ENCODE measurements around the gene IL17D. TPM values are rescaled to one million over a fixed set of nuclear protein-coding genes. Genes with fewer than 3 reads are reported as not detected.

IL17D gene
- total RNA-seq, 2 experiments from 2014 or later, result 0.49 to 0.54 TPM

- Mint-ChIP-seq H3K36me3 (ENCODE audit: low read depth) (no peaks in the 10 kb centered on the region), H3K4me3 (no peak overlapping the region), H3K27ac (no peak overlapping the region), H3K9me3 (no peaks in the 10 kb centered on the region), H3K27me3 (peaks cover 24% of the 10 kb centered on the region), H3K4me1 (ENCODE audit: low read depth) (peaks cover 11% of the 10 kb centered on the region)
- ChIA-PET CTCF (no interaction called here), POLR2A (no interaction called here)
- TF ChIP-seq, protein P1, sequence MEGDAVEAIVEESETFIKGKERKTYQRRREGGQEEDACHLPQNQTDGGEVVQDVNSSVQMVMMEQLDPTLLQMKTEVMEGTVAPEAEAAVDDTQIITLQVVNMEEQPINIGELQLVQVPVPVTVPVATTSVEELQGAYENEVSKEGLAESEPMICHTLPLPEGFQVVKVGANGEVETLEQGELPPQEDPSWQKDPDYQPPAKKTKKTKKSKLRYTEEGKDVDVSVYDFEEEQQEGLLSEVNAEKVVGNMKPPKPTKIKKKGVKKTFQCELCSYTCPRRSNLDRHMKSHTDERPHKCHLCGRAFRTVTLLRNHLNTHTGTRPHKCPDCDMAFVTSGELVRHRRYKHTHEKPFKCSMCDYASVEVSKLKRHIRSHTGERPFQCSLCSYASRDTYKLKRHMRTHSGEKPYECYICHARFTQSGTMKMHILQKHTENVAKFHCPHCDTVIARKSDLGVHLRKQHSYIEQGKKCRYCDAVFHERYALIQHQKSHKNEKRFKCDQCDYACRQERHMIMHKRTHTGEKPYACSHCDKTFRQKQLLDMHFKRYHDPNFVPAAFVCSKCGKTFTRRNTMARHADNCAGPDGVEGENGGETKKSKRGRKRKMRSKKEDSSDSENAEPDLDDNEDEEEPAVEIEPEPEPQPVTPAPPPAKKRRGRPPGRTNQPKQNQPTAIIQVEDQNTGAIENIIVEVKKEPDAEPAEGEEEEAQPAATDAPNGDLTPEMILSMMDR (IDR thresholded peaks at IDR 0.05), result no peak
- ATAC-seq (no peak), DNase-seq (no peak)
- intact Hi-C loops (cut with micrococcal nuclease), result no loop called here
Observed at GRCh38 chr13:20700288-20700687, 3.2 kb upstream of the IL17D start.

DNA sequence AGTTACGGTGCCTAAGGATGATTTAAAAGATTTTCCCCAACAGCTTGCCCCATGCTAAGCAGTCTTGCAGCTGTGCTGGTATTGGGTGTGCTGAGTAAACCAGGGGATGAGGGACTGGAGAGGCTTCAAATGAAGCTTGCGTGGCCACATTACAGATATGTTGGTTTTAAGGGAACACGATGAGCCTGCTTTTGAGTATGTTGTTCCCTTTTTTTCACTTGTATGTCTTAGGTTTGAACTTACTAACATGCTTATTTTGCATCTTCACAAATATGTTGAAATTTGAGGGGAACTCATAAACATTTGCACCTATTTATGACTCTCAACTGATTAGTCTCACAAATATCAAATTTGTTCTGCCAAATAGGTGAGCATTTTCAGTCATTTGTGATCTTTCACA, 2.0 kb upstream of the IL17D start:
- Mint-ChIP-seq H3K36me3 (ENCODE audit: low read depth) (no peaks in the 10 kb centered on the region), H3K9me3 (no peaks in the 10 kb centered on the region), H3K4me1 (ENCODE audit: low read depth) (peaks cover 11% of the 10 kb centered on the region), H3K4me3 (no peak overlapping the region), H3K27ac (no peak overlapping the region), H3K27me3 (peaks cover 19% of the 10 kb centered on the region)
- no peak for DNase-seq
- intact Hi-C loops (cut with micrococcal nuclease), result no loop called here
- ChIA-PET POLR2A (interaction anchor here (0.9 to 1.7 kb wide), 3 partner anchors 20 to 475 kb away, joined by 3 to 5 read pairs (median 4); partner anchors contain the start of genes MRPL57 and SKA3), CTCF (interaction anchor here (1.6 to 3.2 kb wide), 3 partner anchors 127 to 223 kb away, joined by 8 to 11 read pairs (median 8); no protein-coding TSS in a partner anchor)
- no peak for ATAC-seq
- TF ChIP-seq, protein P1 (IDR thresholded peaks at IDR 0.05), result no peak

DNA sequence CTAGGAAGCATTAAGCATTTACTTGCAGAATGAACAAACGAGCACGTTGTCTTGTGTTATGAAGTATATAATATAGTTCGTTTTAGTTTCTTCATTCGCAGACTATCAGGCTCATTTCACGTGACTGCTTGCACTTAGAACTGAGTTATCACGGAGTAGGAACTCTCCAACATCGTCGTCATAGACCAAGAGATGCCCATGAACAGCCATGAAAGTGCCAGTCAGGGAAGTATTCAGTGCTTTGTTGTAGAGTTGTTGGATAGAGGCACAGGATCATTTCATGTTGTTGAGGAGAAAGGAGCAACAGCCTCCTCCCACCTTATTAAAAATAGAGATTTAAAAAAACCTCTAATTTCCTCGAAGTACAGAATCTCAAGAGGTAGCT, 977 bp upstream of the IL17D start:
- Mint-ChIP-seq H3K36me3 (ENCODE audit: low read depth) (no peaks in the 10 kb centered on the region), H3K27ac (peak overlapping the region; percentile 44)
- POLR2A ChIA-PET, result interaction anchor here (0.7 to 1.7 kb wide), 4 partner anchors 20 to 1069 kb away, joined by 3 to 5 read pairs (median 4); partner anchors contain the start of genes MPHOSPH8, MRPL57 and SKA3

DNA sequence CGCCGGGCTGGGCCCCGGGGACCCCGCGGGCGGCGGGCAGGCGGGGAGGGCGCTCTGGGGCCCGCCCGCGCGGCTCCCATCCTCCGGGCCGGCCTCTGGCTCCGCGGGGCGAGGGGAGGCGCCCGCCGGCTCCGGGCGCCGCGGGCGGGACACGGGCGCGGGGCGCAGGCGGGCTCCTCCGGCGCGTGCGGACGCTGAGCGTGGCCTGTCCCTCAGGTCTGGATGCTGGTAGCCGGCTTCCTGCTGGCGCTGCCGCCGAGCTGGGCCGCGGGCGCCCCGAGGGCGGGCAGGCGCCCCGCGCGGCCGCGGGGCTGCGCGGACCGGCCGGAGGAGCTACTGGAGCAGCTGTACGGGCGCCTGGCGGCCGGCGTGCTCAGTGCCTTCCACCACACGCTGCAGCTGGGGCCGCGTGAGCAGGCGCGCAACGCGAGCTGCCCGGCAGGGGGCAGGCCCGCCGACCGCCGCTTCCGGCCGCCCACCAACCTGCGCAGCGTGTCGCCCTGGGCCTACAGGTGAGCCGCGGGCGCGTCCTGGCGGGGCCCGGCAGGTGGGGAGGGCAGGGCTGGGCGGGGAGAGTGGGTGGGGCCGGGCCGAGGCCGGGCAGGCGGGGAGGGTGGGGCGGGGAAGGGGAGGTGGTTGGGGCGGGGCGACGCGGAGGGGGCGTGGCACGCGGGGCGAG, 420 bp downstream of the IL17D start:
- intact Hi-C loops (cut with micrococcal nuclease), result no loop called here
- Mint-ChIP-seq H3K4me3 (no peak overlapping the region), H3K9me3 (no peaks in the 10 kb centered on the region), H3K36me3 (ENCODE audit: low read depth) (no peaks in the 10 kb centered on the region), H3K27me3 (peaks cover 14% of the 10 kb centered on the region), H3K4me1 (ENCODE audit: low read depth) (peaks cover 11% of the 10 kb centered on the region), H3K27ac (no peak overlapping the region)
- TF ChIP-seq, protein P1 (IDR thresholded peaks at IDR 0.05), result peak; percentile 36
- ATAC-seq (peak; percentile 91), DNase-seq (peak; percentile 83)
- ChIA-PET CTCF (interaction anchor here (0.9 to 3.2 kb wide), 8 partner anchors 8 to 221 kb away, joined by 3 to 11 read pairs (median 6); no protein-coding TSS in a partner anchor), POLR2A (interaction anchor here (1.1 kb wide), 1 partner anchor 18 kb away, joined by 4 read pairs; no protein-coding TSS in a partner anchor)

More for the DNA sequence above, 977 bp upstream of the IL17D start:
- peaks cover 11% of the 10 kb centered on the region for H3K4me1 Mint-ChIP-seq (ENCODE audit: low read depth)
- DNase-seq (no peak), ATAC-seq (no peak)
- TF ChIP-seq, protein P1 (IDR thresholded peaks at IDR 0.05), result no peak
- H3K9me3 Mint-ChIP-seq, result no peaks in the 10 kb centered on the region
- H3K4me3 Mint-ChIP-seq, result peak overlapping the region; percentile 89
- H3K27me3 Mint-ChIP-seq, result peaks cover 19% of the 10 kb centered on the region
- CTCF ChIA-PET, result interaction anchor here (0.9 to 3.2 kb wide), 7 partner anchors 9 to 222 kb away, joined by 3 to 11 read pairs (median 8); no protein-coding TSS in a partner anchor
- intact Hi-C loops (cut with micrococcal nuclease), result no loop called here

All from activated CD8-positive, alpha-beta T cell treated with anti-CD3 and anti-CD28 coated beads for 36 hours (primary cell).